ENCODE data around the gene SREK1.

DNA sequence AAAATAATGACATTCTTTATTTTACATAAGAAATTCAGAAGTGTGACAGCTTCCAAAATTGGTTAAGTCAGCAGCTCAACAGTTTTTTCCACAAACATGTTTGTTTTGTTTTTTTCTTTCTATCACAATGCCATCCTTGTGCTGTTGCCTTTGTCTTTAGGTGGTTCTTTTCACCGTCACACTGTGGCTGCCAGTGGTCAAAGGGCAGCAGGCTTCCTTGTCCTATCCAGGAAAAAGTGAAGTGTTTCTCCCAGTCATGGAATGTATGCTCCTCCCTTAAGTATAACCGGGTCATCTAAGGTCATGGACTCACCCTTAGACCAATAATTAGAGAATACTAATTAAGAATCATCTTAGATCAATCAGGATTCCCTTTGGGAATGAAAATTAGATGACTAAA is 87.4 kb downstream of the SREK1 start:
- TF ChIP-seq, protein P1, sequence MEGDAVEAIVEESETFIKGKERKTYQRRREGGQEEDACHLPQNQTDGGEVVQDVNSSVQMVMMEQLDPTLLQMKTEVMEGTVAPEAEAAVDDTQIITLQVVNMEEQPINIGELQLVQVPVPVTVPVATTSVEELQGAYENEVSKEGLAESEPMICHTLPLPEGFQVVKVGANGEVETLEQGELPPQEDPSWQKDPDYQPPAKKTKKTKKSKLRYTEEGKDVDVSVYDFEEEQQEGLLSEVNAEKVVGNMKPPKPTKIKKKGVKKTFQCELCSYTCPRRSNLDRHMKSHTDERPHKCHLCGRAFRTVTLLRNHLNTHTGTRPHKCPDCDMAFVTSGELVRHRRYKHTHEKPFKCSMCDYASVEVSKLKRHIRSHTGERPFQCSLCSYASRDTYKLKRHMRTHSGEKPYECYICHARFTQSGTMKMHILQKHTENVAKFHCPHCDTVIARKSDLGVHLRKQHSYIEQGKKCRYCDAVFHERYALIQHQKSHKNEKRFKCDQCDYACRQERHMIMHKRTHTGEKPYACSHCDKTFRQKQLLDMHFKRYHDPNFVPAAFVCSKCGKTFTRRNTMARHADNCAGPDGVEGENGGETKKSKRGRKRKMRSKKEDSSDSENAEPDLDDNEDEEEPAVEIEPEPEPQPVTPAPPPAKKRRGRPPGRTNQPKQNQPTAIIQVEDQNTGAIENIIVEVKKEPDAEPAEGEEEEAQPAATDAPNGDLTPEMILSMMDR (IDR thresholded peaks at IDR 0.05), result no peak
- TF ChIP-seq POLR2A (IDR thresholded peaks at IDR 0.05) (no peak), EP300 (IDR thresholded peaks at IDR 0.05) (no peak), POLR2AphosphoS5 (IDR thresholded peaks at IDR 0.05) (no peak)
